GM18526 (cell line): ENCODE data around the gene MARCHF3.

Source experiments
- POLR2A ChIP-seq: IDR thresholded peaks from 3 replicates; pipeline ENCODE4 v1.6.1; 2011; ENCODE audit not compliant: insufficient read length; ENCODE audit errors: extremely low read depth

The MARCHF3 gene

GRCh38 chr5:126982202-126982601, 48.2 kb downstream of the MARCHF3 start:
- no peak for TF ChIP-seq POLR2A

DNA sequence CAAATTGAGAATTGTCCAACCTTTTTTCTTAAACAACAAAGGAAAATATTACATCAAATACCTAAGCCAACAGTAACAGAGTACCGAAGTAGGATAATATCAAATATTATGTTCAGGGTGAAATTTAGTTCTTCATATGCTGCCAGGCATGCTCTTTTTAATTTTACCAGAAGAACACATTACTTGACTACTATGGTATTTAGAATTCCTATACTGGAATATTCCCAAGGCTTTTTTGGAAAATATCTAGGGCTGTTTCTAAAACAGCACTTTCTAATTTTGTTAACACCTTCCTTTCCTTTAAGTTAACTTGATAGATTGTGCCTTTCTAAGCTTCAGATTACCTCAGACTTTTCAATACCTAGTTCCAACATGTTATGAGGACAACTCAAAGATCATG, 48.7 kb downstream of the MARCHF3 start:
- no peak for TF ChIP-seq POLR2A

DNA sequence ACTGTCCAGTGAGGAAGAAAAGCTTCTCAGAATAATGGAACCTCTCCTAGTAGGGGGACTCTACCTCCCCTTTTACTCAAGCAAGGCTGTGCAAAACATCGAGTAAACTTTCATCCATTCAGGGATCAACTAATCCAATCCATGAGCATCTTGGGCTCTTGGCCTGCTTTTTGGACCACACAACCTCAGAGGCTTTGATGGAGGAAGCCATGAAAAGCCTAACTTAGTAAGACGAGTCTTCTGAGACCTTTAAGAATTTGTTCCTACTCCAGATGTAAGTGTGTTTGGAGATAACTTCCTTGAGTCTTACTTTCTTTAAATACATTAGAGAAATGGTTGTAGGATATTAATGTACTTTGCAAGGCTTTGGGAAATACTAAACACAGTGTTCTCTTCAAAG, 49.1 kb downstream of the MARCHF3 start:
- no peak for TF ChIP-seq POLR2A

GRCh38 chr5:126978258-126978657, 52.1 kb downstream of the MARCHF3 start:
- TF ChIP-seq POLR2A, result no peak

DNA sequence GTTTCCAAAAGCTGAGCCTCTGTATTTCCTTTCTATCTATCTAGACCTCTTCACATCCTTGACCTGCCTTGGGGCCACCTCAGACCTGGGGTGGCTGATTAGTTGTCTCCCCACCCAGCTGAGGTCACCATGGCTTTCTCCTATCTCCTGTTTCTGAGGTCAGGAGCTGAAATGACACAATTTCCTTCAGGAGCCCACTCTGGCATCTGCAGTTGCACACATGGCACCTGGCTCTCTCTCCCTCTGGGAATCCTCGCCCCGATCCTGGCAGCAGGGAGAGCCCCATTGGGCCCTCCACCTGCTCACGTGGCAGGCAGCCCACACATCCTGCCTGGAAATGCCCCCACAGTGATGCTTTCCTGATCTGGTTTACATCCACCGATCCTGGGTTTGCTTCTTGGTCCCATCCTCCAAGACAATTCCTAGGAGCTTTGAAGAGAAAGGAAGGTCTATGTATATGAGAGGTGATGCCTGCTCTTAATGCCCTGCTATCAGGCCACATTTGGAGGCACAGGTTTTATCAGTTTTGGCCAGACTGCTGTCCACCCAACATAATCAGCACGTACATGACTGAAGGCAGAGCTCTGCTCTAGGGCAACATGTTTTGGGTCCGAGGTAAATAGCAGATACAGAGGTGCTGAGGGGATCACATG, 53.7 kb downstream of the MARCHF3 start:
- no peak for TF ChIP-seq POLR2A

DNA sequence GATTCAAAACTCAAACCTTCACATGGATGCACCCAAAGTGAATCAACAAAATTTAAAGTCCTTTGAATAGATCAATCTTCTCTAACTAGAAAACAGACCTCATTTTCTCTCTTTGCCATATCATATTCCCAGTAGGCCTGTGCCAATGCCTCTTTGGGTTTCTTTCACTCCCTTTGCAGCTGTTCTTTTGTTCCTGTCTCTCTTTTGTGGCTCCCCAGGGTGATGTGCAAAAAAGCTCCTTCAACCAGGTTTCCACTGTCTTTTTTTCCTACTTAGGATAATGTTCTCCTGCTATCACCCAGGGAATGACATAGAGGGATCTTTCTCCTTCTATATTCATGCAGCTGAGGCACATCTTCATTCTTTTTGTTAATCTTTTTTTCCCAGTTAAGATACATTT, 54.6 kb downstream of the MARCHF3 start:
- TF ChIP-seq POLR2A, result no peak

- TF ChIP-seq POLR2A, result no peak
These were observed 57.2 kb downstream of the MARCHF3 start for GRCh38 chr5:126973193-126973592.

DNA sequence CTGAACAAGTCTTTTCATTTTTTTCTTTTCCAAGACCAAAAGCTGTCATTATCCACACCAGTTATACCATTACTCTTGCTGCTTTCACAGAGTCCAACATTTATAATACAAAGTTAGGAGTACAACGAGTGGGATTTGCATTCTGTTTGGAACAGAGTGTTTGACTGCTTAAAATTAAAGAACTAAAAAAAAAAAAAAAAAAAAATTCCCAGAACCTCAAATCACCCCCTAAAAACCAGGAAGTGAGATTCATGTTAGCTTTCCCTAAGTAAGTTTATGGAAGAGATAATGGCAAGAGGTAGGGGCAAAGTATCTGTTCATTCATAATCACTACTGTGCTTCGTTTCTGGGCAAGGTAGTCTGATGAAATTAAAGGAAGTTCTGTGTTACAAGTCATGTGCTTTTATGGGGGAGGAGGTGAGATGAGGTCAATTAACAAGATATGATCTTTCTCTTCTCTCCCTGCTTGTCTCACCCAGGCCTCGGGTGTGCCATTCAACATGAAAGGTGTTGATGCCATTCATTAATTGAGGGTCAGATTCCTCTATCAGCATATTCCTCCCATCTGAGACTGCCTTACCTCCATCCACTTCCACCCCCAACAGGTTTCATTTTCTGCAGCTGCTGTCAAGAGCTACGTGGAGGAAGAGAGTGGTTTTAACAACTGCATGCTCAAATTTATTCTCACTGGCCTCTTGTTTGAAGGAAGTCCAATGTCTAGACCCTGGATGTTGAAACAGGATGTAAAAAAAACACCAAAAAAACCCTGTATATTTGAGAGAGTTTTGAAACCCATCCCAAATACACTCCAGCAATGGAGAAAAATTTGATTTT, 58.1 kb downstream of the MARCHF3 start:
- no peak for TF ChIP-seq POLR2A

- no peak for TF ChIP-seq POLR2A
These were observed 58.8 kb downstream of the MARCHF3 start for GRCh38 chr5:126971455-126972031.

DNA sequence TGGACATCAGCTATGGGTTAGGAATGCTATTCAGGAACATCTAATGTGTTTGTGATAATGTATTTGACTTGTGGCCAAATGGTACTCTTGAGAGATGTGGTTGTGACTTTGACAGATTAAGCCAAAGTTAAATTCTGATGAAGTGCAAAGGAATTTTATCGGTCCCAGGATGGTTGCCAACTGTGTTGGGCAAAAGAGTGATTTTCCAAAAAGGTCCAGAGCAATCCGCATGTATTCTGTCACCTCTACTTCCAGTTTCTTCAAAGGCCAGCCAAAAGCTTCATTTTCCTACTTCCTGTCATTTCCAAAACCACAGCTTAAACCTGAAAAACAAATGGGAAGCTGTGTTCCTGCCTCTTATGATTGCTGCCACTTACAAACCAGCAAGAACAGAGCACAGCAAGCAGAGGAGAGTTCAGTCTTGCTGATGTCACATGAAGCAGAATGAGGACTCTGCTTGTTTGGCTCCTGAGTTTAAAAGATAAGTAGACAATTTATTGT, 59.8 kb downstream of the MARCHF3 start:
- no peak for TF ChIP-seq POLR2A

DNA sequence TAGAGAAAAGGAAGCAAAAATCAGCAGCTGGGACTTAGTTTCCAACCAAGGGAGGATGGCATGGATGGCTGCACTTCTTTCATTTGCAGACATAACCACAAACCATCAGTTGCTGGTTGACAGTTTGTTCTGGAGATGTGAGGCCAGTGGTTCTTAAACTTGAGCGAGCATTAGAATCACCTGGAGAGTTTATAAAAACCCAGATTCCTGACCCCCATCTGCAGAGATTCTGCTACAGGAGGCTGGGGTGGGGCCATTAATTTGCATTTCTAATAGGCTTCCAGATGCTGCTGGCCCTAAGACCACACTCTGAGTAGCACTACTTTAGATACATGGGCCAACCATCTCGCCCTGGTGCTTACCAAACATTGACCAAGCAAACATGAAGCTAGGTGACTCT, 60.8 kb downstream of the MARCHF3 start:
- TF ChIP-seq POLR2A, result no peak

DNA sequence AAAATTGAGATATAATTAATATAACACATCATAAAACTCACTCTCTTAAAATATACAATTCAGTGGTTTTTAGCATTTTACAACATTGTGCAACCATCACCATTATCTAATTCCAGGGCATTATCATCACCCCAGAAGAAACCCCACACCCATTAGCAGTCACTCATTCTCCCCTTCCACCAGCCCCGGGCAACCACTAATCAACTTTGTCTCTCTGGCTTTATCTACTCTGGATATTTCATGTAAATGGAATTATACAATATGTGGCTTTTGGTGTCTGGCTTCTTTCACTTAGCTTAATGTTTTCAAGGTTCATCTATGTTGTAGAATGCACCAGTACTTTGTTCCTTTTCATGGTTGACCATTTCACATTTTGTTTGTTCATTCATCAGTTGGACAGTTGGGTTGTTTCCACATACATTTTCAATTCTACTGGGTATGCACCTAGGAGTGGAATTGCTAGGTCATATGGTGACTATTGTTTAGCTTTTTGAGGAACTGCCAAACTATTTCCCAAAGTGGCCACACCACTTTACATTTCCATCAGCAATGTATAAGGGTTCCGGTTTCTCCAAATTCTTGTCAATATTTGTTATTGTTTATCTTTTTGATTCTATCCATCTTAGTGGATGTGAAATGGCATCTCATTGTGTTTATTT, 62.4 kb downstream of the MARCHF3 start:
- no peak for TF ChIP-seq POLR2A

DNA sequence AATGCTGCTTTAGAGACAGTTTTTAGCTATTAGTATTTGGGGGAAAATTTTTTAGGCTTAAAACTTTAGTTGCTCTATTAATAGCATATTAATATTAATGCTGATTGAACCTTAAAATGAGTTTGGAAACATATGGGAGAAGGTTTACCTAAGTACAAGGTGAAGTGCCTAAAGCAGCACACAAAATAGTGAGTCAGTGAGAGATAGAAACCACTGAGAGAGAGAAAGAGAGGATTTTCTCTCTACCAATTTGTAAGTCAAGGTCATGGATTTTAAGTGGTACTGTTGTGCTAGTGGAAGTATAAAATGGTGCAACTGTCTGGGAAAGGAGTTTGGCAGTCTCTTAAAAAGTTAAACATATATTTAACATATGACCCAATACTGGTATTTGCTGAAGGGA, 64.9 kb downstream of the MARCHF3 start:
- no peak for TF ChIP-seq POLR2A

DNA sequence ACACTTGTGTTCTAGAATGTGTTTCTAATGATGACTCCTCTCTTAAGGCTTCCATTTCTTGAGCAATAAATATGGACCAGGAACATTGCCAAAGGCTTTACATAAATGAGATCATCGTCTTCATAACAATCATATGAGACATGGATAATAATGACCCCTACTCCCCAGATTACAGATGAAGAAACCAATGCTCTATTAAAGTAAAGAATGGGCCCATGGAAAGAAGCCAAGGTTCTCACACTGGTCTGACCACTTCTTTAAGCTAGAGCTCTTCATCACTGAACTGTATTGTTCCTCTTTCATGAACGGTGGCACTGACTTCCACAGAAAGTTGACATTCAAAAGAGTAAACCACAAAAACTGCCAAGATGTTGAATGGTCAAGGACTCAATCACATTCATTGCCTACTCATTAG, 65.3 kb downstream of the MARCHF3 start:
- TF ChIP-seq POLR2A, result no peak

DNA sequence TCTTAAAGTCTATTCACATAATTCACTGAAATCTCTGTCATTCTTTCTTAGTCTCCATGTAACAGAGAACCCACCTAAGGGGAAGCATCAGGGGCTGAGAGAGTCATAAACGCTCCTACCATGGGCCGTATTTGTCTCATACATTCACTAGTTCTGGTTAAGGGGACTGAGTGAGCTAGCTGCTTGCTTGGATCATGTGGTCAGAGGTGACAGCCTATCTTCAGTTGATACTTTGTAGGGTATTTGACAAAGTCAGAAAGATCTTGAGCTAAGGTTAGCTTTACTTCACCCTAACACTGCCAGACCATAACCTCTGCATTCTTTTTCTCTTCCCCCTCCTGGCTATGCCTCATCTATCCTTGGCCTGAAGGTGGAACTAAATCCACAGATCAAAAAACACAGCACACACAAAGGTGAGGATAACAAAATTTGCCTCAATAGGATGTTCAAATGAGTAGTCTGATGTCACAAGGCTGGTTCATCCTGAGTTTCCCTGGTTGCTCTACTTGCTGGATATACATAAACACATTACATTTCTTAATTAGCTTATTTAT, 66.5 kb downstream of the MARCHF3 start:
- TF ChIP-seq POLR2A, result no peak

DNA sequence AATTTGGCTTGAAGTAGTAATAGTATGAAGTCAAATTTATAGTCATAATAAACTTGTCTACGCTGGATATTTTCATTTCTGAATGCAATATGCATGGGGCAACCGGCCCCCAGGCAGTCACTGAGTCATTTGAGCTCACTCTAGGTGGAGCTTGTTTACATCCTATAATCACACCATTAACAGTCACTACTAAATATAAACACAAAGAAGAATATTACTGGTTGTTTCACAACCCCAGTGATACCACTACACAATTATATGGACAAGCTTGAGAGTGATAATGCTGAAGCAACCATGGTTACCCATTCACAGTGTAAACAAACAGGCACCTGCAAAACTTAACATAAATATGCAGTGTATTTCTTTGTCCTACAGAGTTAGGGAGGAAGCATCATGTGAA, 68.7 kb downstream of the MARCHF3 start:
- no peak for TF ChIP-seq POLR2A

- TF ChIP-seq POLR2A, result no peak
These were observed 69.2 kb downstream of the MARCHF3 start for GRCh38 chr5:126961128-126961527.
